WERI-Rb-1 (cell line): ENCODE data around the gene PARD3B.

Experiments used
- DNase-seq: peaks from one replicate; pipeline ENCODE4 v3.0.0-alpha.2; 2020
- H3K27ac ChIP-seq: fragments of 250-450 bp; sonication (Bioruptor Pico); 2 replicates; pipeline ENCODE4 v1.5.1; 2020; ENCODE audit warnings: mild to moderate bottlenecking, moderate library complexity
- H3K27me3 ChIP-seq: fragments of 250-450 bp; sonication (Bioruptor Pico); 2 replicates; pipeline ENCODE4 v1.5.1; 2021; ENCODE audit warnings: mild to moderate bottlenecking, low read depth, moderate library complexity; ENCODE audit not compliant: insufficient read depth, severe bottlenecking
- H3K36me3 ChIP-seq: fragments of 250-450 bp; sonication (Bioruptor Pico); 2 replicates; pipeline ENCODE4 v1.5.1; 2020; ENCODE audit warnings: mild to moderate bottlenecking, moderate library complexity
- H3K4me3 ChIP-seq: 2 replicates; pipeline ENCODE4 v1.5.1; 2011; ENCODE audit warnings: low read depth, mild to moderate bottlenecking, control low read depth, low read length
- H3K9me3 ChIP-seq: fragments of 250-450 bp; sonication (Bioruptor Pico); 2 replicates; pipeline ENCODE4 v1.5.1; 2021; ENCODE audit warnings: mild to moderate bottlenecking, moderate library complexity; ENCODE audit not compliant: severe bottlenecking
- CTCF ChIP-seq: IDR thresholded peaks from 2 replicates; pipeline ENCODE4 v1.5.1; 2011; ENCODE audit warnings: low read depth, mild to moderate bottlenecking, control low read depth, inconsistent platforms, low read length

The PARD3B gene

GRCh38 chr2:204892506-204893255 lies 347.4 kb downstream of the PARD3B start:
- Histone ChIP-seq H3K36me3 (no peaks in the 10 kb centered on the region), H3K4me3 (no peak overlapping the region), H3K27ac (no peak overlapping the region), H3K9me3 (no peaks in the 10 kb centered on the region), H3K27me3 (no peaks in the 10 kb centered on the region)
- TF ChIP-seq CTCF, result no peak
- DNase-seq, result no peak

- Histone ChIP-seq H3K36me3 (no peaks in the 10 kb centered on the region), H3K4me3 (no peak overlapping the region), H3K9me3 (no peaks in the 10 kb centered on the region), H3K27me3 (no peaks in the 10 kb centered on the region), H3K27ac (no peak overlapping the region)
- no peak for TF ChIP-seq CTCF
- DNase-seq, result no peak
These were observed 350.9 kb downstream of the PARD3B start for GRCh38 chr2:204896146-204896545.

GRCh38 chr2:204897561-204897960 lies 352.3 kb downstream of the PARD3B start:
- TF ChIP-seq CTCF, result no peak
- Histone ChIP-seq H3K4me3 (no peak overlapping the region), H3K27ac (no peak overlapping the region), H3K27me3 (no peaks in the 10 kb centered on the region), H3K9me3 (no peaks in the 10 kb centered on the region), H3K36me3 (no peaks in the 10 kb centered on the region)
- no peak for DNase-seq

GRCh38 chr2:204898928-204899640 lies 353.8 kb downstream of the PARD3B start:
- H3K27ac ChIP-seq, result no peak overlapping the region
- no peak overlapping the region for H3K4me3 ChIP-seq
- H3K27me3 ChIP-seq, result no peaks in the 10 kb centered on the region
- no peaks in the 10 kb centered on the region for H3K36me3 ChIP-seq
- no peak for DNase-seq
- no peaks in the 10 kb centered on the region for H3K9me3 ChIP-seq
- no peak for TF ChIP-seq CTCF

GRCh38 chr2:204899983-204900382 lies 354.7 kb downstream of the PARD3B start:
- Histone ChIP-seq H3K27me3 (no peaks in the 10 kb centered on the region), H3K9me3 (no peaks in the 10 kb centered on the region), H3K4me3 (no peak overlapping the region), H3K36me3 (no peaks in the 10 kb centered on the region), H3K27ac (no peak overlapping the region)
- no peak for DNase-seq
- no peak for TF ChIP-seq CTCF
